Activated T-cell treated with anti-CD3 and anti-CD28 coated beads, Interleukin-2, amount 50 U/mL, for 48 hours (primary cell): Measurements from ENCODE around the gene SLC25A21.
"Not testable (repeated sequence)": the region's sequence is repeated elsewhere in the genome, so short reads cannot be mapped to it uniquely, and the experiment has no call there.

Experiments used
- DNase-seq, 2 experiments: peaks; one replicate each; pipeline ENCODE4 v3.0.0-alpha.2; 2020

The SLC25A21 gene

GRCh38 chr14:36747411-36748184 is 424.8 kb downstream of the SLC25A21 start:
- no peak for DNase-seq

- DNase-seq: no peak
Observed at GRCh38 chr14:36746872-36747271, 425.5 kb downstream of the SLC25A21 start.

GRCh38 chr14:36741858-36742257 is 430.5 kb downstream of the SLC25A21 start:
- DNase-seq: no peak

GRCh38 chr14:36738269-36738668 is 434.1 kb downstream of the SLC25A21 start:
- DNase-seq: no peak

GRCh38 chr14:36726128-36726527 is 446.3 kb downstream of the SLC25A21 start:
- DNase-seq: no peak

GRCh38 chr14:36724162-36724561 is 448.2 kb downstream of the SLC25A21 start:
- DNase-seq: no peak

GRCh38 chr14:36723530-36723929 is 448.9 kb downstream of the SLC25A21 start:
- DNase-seq: no peak

- DNase-seq: no peak
Observed at GRCh38 chr14:36721877-36722276, 450.5 kb downstream of the SLC25A21 start.

GRCh38 chr14:36720657-36721056 is 451.7 kb downstream of the SLC25A21 start:
- no peak for DNase-seq

GRCh38 chr14:36719823-36720222 is 452.6 kb downstream of the SLC25A21 start:
- DNase-seq: no peak

GRCh38 chr14:36718216-36718615 is 454.2 kb downstream of the SLC25A21 start:
- DNase-seq: no peak

- DNase-seq: no peak
Observed at GRCh38 chr14:36717363-36717762, 455.0 kb downstream of the SLC25A21 start.

GRCh38 chr14:36716614-36717184 is 455.7 kb downstream of the SLC25A21 start:
- no peak for DNase-seq

- no peak for DNase-seq
Observed at GRCh38 chr14:36713960-36714703, 458.3 kb downstream of the SLC25A21 start.

- DNase-seq: no peak
Observed at GRCh38 chr14:36707570-36707969, 464.8 kb downstream of the SLC25A21 start.

GRCh38 chr14:36702474-36702873 is 469.9 kb downstream of the SLC25A21 start:
- DNase-seq: no peak

- DNase-seq: no peak
Observed at GRCh38 chr14:36701132-36701531, 471.3 kb downstream of the SLC25A21 start.

GRCh38 chr14:36700651-36701050 is 471.8 kb downstream of the SLC25A21 start:
- no peak for DNase-seq

GRCh38 chr14:36699420-36699819 is 473.0 kb downstream of the SLC25A21 start:
- DNase-seq: not testable (repeated sequence)

GRCh38 chr14:36690311-36691040 is 481.9 kb downstream of the SLC25A21 start:
- no peak for DNase-seq

GRCh38 chr14:36684946-36685345 is 487.5 kb downstream of the SLC25A21 start:
- no peak for DNase-seq

GRCh38 chr14:36683083-36683724 is 489.2 kb downstream of the SLC25A21 start:
- no peak for DNase-seq

GRCh38 chr14:36682338-36682737 is 490.1 kb downstream of the SLC25A21 start:
- DNase-seq: no peak
